Fibroblast of lung (primary cell): Measurements from ENCODE around the gene DNM3. TPM values are rescaled to one million over a fixed set of nuclear protein-coding genes. Genes with fewer than 3 reads are reported as not detected.
A peak's percentile ranks its signal among the peaks of the same experiment; 100 is the strongest.

Source experiments
- DNase-seq, 2 donors: peaks; one replicate each; pipeline versions ENCODE4 v3.0.0 to v3.0.0-alpha.2; 2010; ENCODE audit warnings: low read depth in 2 of 2
- H2AFZ ChIP-seq: 2 replicates; pipeline ENCODE4 v1.5.1; 2012; ENCODE audit warnings: low read length, control low read depth, inconsistent platforms
- H3K27ac ChIP-seq: 2 replicates; pipeline ENCODE4 v1.5.1; 2011; ENCODE audit warnings: low read length, control low read depth; ENCODE audit not compliant: insufficient read depth
- H3K27me3 ChIP-seq: 2 replicates; pipeline ENCODE4 v1.5.1; 2011; ENCODE audit warnings: mild to moderate bottlenecking, low read length; ENCODE audit not compliant: control insufficient read depth, insufficient read depth
- H3K36me3 ChIP-seq: 2 replicates; pipeline ENCODE4 v1.5.1; 2011; ENCODE audit warnings: low read length; ENCODE audit not compliant: control insufficient read depth, insufficient read depth
- H3K4me1 ChIP-seq: 2 replicates; pipeline ENCODE4 v1.5.1; 2011; ENCODE audit warnings: low read length; ENCODE audit not compliant: control insufficient read depth, insufficient read depth; ENCODE audit errors: extremely low read depth
- H3K4me2 ChIP-seq: 2 replicates; pipeline ENCODE4 v1.5.1; 2011; ENCODE audit warnings: low read length, control low read depth; ENCODE audit not compliant: insufficient read depth; ENCODE audit errors: extremely low read depth
- H3K4me3 ChIP-seq, 4 experiments: fragments of 200-600 bp in 1 of 4; sonication (generic) in 1 of 4; replicated peaks in 1 of 4; 2 replicates each; pipeline ENCODE4 v1.5.1; 2011 to 2016; ENCODE audit warnings: low read length in 4 of 4, low read depth in 3 of 4, mild to moderate bottlenecking in 3 of 4, control low read depth in 2 of 4, inconsistent platforms in 1 of 4, mixed read lengths in 1 of 4; ENCODE audit not compliant: insufficient read depth in 1 of 4; ENCODE audit errors: control extremely low read depth in 1 of 4
- H3K79me2 ChIP-seq: 2 replicates; pipeline ENCODE4 v1.5.1; 2012; ENCODE audit warnings: mild to moderate bottlenecking, low read length, inconsistent platforms; ENCODE audit not compliant: control insufficient read depth, insufficient read depth
- H3K9ac ChIP-seq: 2 replicates; pipeline ENCODE4 v1.5.1; 2011; ENCODE audit warnings: mild to moderate bottlenecking, low read length, control low read depth; ENCODE audit not compliant: insufficient read depth
- H3K9me3 ChIP-seq: 2 replicates; pipeline ENCODE4 v1.5.1; 2012; ENCODE audit warnings: low read depth, low read length; ENCODE audit not compliant: control insufficient read depth, insufficient read depth
- H4K20me1 ChIP-seq: 2 replicates; pipeline ENCODE4 v1.5.1; 2011; ENCODE audit warnings: low read length; ENCODE audit not compliant: control insufficient read depth, insufficient read depth; ENCODE audit errors: extremely low read depth
- CTCF ChIP-seq, 2 donors: IDR thresholded peaks in 1 of 2; conservative IDR thresholded peaks in 1 of 2; 1 replicate in 1 of 2; 2 replicates in 1 of 2; pipeline ENCODE4 v1.5.1; 2011 to 2012; ENCODE audit warnings: low read length in 2 of 2, control low read depth in 1 of 2, inconsistent platforms in 1 of 2, low read depth in 1 of 2, mild to moderate bottlenecking in 1 of 2
- EZH2 ChIP-seq: IDR thresholded peaks from 2 replicates; pipeline ENCODE4 v1.5.1; 2012; ENCODE audit warnings: low read length, control low read depth, mild to moderate bottlenecking; ENCODE audit errors: missing control alignments
- polyA plus RNA-seq, 2 donors: library from polyadenylated mRNA; depleted of rRNA in 1 of 2; stranded (reverse) in 1 of 2; unstranded in 1 of 2; fragments of >200 nt; gene quantifications; 2 replicates each; pipeline ENCODE4 v1.2.1, GENCODE V29; 2011 to 2012; ENCODE audit warnings: missing spikeins in 1 of 2
- total RNA-seq: library from RNA; depleted of rRNA; stranded (reverse); fragments of >200 nt; gene quantifications from 2 replicates; pipeline ENCODE4 v1.2.1, GENCODE V29; 2014

DNM3 gene
- total and polyA plus RNA-seq, 2 donors (not counting 1 experiment from before 2014, with no cell fraction given): 1.6 to 3.6 TPM

GRCh38 chr1:172278478-172278877 lies 437.2 kb downstream of the DNM3 start:
- H3K4me1 ChIP-seq: peaks cover 4% of the 10 kb centered on the region
- peak; percentile 74 to 87 for DNase-seq
- H3K27ac ChIP-seq: no peak overlapping the region
- H3K27me3 ChIP-seq: no peaks in the 10 kb centered on the region
- H2AFZ ChIP-seq: no peak overlapping the region
- H3K9ac ChIP-seq: no peak overlapping the region
- TF ChIP-seq CTCF (conservative IDR thresholded peaks at IDR 0.05 in 1 of 2, IDR thresholded peaks at IDR 0.05 in 1 of 2; ENCODE audit: low read depth in 1 of 2, low read length in 2 of 2): no peak
- TF ChIP-seq EZH2: no peak
- no peaks in the 10 kb centered on the region for H4K20me1 ChIP-seq
- H3K36me3 ChIP-seq: no peaks in the 10 kb centered on the region
- H3K4me3 ChIP-seq: no peak overlapping the region
- H3K79me2 ChIP-seq: no peaks in the 10 kb centered on the region
- no peaks in the 10 kb centered on the region for H3K9me3 ChIP-seq
- H3K4me2 ChIP-seq: no peak overlapping the region

GRCh38 chr1:172279939-172280636 lies 438.8 kb downstream of the DNM3 start:
- Histone ChIP-seq H3K27ac (no peak overlapping the region), H3K27me3 (no peaks in the 10 kb centered on the region), H2AFZ (no peak overlapping the region), H3K9me3 (no peaks in the 10 kb centered on the region), H3K9ac (no peak overlapping the region), H3K4me1 (peaks cover 4% of the 10 kb centered on the region), H4K20me1 (no peaks in the 10 kb centered on the region), H3K4me3 (no peak overlapping the region), H3K36me3 (no peaks in the 10 kb centered on the region), H3K4me2 (no peak overlapping the region), H3K79me2 (no peaks in the 10 kb centered on the region)
- TF ChIP-seq CTCF (conservative IDR thresholded peaks at IDR 0.05 in 1 of 2, IDR thresholded peaks at IDR 0.05 in 1 of 2; ENCODE audit: low read depth in 1 of 2, low read length in 2 of 2) (no peak), EZH2 (no peak)
- DNase-seq: peak; percentile 9 to 88

- Histone ChIP-seq H3K9ac (no peak overlapping the region), H3K79me2 (no peaks in the 10 kb centered on the region), H3K4me3 (no peak overlapping the region), H3K4me2 (no peak overlapping the region), H3K27me3 (no peaks in the 10 kb centered on the region), H3K9me3 (no peaks in the 10 kb centered on the region), H3K27ac (no peak overlapping the region), H4K20me1 (no peaks in the 10 kb centered on the region), H3K4me1 (peaks cover 8% of the 10 kb centered on the region), H2AFZ (no peak overlapping the region), H3K36me3 (no peaks in the 10 kb centered on the region)
- DNase-seq: no peak
- TF ChIP-seq EZH2: no peak
- no peak for TF ChIP-seq CTCF (conservative IDR thresholded peaks at IDR 0.05 in 1 of 2, IDR thresholded peaks at IDR 0.05 in 1 of 2; ENCODE audit: low read depth in 1 of 2, low read length in 2 of 2)
These were observed 442.5 kb downstream of the DNM3 start for GRCh38 chr1:172283766-172284165.
